Activated naive CD4-positive, alpha-beta T cell (primary cell): ENCODE results near the gene ICOS.
"Not testable (repeated sequence)": the region's sequence is repeated elsewhere in the genome, so short reads cannot be mapped to it uniquely, and the experiment has no call there.

Source experiments
- DNase-seq, 4 experiments: peaks; one replicate each; lab custom pipeline; 2025; lab: John Stamatoyannopoulos, UW

The ICOS gene

DNA sequence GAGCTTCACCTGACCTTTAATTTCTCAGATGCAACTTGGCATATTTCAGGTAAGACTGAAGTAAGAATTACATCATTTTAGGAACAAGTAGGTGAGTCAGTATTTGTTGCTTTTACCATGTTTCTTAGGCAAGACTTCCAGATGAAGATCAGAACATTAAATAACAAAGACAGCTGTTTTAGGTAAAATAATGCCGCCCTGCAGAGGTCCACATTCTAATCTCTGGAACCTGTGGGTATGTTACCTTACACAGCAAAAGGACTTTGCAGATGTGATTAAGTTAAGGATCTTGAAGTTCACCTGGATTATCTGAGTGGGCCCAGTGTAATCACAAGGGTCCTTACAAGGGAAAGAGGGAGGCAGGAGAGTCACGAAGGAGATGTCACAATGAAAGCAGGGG is 39.3 kb downstream of the ICOS start:
- DNase-seq = no peak

DNA sequence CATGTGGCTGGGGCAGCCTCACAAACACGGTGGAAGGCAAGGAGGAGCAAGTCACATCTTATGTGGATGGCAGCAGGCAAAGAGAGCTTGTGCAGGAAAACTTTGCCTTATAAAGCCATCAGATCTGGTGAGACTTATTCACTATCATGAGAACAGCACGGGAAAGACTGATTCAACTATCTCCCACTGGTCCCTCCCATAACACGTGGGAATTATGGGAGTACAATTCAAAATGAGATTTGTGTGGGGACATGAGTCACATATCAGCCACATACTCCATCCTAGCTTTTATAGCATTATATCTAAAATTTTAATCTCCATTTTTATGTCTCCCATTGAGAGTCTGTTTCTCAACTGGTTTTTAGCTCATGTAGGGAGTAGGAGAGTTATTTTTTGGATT is 45.7 kb downstream of the ICOS start:
- no peak for DNase-seq

DNA sequence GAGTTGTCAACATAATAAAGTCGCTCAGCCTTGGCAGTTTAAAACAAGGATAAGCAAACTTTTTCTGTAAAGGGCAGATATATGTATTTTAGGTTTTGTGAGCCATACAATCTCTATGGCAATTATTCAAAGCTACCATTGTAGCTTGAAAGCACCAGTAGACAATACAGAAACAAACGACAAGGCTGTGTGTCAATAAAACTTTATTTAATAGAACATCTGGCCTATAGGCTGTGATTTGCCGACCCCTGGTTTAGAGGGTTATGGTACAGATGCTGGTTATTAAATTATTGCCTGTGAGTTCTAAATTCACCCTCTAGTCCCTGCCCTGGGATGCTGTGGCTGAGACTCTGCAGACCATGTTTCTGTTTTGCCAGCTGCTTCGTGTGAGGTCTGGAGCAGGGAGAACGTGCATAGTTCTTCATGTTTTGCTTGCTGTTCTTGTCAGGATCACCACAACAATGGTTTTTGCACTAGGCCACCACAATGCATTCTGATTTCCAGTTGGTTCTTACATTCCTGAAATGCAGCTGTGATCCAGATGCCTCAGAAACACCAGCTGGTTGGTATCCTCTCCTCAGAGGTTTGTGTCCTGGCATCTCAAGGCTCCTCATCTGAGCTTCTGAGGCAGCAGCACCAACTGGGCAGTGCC is 46.6 kb downstream of the ICOS start:
- DNase-seq = no peak

DNA sequence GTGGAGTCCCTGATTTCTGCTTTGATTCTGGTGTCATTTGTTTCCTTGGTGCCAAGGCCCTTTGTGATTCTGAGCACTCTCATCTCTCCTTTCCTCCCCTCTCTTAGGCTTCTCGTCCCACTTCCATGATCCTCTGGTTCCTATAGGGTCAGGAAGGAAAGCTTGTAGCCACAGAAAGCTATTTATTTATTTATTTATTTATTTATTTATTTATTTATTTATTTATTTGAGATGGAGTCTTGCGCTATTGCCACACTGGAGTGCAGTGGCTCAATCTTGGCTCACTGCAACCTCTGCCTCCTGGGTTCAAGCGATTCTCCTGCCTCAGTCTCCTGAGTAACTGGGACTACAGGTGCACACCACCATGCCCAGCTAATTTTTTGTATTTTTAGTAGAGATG is 49.4 kb downstream of the ICOS start:
- DNase-seq = not testable (repeated sequence)

DNA sequence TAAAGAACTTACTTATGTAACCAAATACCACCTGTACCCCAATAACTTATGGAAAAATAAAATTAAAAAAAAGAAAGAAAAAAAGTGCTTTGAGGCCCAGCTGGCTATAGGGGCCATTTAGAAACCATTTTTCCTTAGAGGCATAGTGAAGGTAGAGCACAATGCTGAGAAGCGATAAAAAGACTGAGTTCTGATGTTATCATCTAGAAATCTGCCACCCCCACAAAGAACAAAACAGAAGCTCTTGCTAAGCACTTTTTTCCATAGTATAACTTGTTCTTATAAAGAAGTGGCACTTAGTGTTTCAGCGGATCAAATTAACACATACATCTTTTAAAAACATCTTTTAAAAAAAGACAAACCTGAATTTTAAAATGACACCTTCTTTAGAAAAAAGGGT is 51.4 kb downstream of the ICOS start:
- no peak for DNase-seq

DNA sequence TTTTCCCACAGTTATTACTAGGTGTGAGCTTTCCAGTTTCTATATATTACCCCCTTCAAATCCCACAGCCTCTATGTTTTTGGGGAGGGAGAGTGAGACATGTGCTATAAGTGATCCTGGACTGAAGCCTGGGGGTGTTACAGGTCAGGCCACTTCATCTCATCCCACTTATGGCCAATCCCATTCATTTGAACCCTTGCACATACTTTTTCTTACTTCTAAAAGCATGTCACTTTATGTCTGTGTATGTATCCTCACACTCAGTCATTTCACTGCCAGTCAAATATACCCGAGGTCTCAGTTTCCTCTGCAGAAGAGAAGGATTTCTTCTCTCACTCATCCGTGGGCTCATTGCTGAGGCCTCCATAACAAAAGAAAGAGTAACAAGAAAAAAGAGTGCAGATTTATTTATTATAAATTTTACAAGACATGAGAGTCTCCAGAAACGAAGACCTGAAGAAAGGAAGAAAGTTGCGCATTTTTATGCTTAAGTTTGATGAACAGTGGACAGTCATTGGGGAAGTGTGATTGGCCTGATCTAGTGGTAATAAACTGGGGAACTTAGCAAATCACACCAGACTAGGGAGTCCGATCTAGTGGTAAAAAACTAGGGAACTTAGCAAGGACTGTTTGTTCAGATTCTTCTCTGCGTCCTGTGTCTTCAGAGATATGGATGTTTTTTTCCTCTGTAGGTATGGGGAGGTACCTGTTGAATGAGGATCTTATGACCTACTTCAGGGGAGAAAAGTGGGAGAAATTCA is 52.1 kb downstream of the ICOS start:
- DNase-seq = no peak

DNA sequence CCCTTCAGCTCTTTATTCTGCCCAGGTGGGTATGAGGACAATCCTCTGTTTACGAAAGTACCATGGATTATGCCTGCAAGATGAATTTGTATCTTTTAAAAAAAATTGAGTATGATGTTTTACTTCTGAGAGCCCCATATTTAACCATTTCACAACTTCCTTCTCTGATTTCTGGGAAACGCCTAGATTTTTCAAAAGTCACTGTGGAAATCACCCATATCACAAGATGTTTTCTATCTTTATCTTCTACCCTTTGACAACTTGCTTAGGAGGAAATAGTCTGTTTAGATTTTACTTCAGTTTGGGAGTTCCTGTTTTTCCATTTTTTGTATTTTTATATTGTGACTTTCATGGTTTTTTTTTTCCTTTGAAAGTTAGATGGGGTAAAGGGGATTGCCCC is 53.0 kb downstream of the ICOS start:
- DNase-seq = no peak

DNA sequence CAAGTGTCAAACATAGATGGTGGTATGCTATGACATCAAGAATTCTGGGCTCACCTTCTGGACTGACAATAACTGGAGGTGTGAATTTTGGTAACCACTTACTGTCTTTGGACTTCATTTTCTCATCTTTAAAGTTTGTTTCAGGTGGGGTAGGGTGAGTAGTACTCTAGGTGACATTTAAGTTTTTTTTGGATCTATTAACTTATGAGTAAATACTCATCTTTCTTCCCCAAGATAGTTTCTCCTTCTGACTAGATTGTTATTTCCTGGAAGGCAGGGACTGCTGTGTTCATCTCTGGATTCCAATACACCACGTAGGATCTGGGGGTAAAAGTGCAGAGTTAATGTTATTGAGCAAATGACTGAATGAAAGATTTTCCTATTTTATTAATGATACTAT is 55.9 kb downstream of the ICOS start:
- DNase-seq = no peak

DNA sequence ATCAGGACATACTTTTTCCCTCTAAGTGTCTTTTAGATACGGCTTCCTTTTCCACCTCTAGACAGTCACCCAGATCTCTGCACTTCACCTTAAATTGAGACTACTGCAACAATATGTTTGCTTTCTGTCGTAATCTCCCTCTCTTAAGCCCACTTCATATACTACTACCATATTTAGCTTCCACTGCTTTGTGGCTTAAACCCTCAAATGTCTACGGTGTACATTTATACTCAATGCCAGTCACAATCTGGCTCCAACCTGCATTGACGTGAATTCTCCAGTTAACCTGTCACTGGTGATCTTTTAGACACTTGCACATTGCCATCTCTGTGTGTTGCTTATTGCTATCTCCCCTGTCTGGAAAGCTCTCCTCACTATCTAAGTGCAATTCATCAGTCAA is 56.4 kb downstream of the ICOS start:
- DNase-seq = no peak

DNA sequence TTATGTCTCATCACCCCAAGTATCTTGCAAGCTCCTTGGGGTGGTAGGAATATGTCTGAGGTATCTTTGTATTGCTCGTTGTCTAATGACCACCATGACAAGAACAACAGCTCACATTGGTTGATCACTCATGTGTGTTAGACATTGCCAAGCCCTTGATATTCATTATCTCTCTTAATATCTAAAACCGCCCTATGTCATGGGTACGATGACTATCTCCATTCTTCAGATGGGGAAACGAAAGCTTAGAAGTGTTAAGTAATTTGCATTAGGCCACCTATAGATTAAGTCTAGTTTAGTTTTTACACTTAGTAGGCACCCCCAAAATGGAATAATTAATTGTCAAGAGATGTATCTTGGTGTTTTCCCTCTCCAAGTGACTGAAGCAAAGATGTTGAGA is 57.0 kb downstream of the ICOS start:
- DNase-seq = no peak

DNA sequence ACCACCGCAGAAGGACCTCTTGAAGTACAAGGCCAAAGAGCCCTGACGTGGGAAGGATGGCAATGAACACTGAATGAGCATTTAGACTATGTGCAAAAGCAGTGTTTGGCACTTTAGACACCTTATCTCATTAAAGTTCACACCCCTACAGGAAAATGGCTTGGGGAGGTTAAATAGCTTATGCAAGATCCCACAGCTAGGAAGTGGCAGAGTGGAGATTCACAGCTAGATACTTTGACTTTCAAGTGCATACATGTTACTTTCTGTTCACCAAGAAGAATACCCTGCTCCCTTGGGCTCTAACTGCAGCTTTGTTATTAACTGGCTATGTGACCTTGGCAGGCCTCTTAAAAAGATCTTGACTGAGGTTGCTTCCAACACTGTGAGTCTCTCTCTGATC is 58.2 kb downstream of the ICOS start:
- no peak for DNase-seq

DNA sequence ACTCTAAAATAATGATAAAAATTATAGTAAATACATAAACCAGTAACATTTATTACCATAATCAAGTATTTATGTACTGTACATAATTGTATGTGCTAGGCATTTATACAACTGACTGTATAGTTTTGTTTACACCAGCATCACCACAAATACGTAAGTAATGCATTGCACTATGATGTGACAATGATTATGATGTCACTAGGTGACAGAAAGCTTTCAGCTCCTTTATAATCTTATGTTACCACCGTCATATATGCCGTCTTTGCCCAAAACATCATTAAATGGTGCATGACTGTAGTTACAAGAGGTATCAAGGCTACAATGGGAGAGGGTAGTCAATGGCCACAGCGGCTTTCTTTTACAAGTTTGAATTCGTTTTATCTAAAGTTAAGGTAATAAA is 60.1 kb downstream of the ICOS start:
- DNase-seq = no peak

DNA sequence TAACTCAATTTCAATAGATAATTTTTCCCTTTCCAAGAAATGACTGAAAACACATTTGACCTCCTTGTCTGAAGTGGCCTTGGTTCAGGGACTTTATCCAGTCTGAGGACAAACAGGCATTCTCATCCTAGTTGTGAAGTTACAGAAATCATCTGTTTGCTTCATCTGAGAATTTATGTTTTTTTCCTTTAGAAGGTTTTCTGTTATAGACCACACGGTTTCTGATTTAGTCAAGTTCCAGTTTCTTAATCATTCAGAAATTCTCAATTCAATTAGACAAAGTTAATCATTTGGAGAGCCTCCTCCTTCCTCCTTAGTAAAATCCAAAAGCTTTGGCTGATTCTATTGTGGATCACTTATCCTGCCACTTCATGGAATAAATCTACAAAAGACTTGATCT is 60.9 kb downstream of the ICOS start:
- DNase-seq = no peak

DNA sequence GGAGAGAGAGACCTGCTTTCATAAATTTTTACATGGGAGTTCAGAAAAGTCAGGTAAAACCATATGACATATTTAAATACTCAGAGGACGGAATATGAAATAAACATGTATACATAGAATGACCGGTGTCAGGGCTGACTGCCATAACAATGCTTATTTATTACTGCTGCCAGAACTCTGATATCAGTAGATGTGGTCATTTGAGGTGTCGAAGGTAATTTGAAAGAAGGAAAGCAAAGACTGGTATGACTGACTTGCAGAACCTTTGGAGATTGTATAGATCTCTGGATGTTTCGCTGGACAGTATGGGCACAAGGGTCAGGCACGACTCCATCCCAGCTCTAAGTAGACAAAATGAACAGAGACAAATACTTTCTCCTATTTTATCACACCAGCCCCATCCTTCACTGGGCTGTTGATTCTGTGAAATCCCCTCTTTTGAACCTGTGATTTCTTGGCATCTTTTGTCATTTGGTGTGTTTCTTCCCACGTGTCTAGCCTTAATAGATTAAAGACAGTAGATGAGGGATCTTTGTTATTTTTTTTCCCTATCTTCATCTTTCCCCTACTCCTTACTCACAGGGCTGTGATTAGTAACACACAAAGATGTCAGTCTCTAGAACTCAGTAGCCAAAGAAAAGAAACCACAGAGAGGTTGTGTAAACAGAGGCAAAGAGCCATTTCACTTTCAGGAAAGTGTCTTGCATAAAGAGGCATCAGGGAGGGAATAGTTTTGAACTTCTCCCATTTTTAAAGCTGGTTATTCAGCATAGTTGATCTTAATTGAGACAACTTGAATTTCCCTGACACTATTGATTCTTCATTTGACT is 61.6 kb downstream of the ICOS start:
- DNase-seq = no peak

DNA sequence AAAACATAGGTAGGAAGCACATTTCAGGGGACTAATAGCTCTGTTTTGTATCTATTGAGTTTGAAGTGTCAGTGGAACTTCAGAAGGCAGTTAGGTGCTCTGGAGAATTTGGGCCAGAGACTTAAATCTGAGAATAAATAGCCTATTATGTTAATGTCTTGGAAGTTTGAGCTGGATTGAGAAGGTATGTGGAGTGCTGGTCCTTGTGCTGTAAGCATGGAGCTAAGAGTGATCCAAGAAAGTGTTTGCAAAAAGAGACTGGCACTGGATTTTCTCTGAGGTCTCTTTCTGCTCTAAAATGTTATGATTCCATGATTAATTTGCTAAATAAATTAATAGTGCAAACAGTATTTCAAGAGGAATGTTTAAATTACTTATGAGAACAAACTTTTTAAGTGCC is 63.3 kb downstream of the ICOS start:
- no peak for DNase-seq

DNA sequence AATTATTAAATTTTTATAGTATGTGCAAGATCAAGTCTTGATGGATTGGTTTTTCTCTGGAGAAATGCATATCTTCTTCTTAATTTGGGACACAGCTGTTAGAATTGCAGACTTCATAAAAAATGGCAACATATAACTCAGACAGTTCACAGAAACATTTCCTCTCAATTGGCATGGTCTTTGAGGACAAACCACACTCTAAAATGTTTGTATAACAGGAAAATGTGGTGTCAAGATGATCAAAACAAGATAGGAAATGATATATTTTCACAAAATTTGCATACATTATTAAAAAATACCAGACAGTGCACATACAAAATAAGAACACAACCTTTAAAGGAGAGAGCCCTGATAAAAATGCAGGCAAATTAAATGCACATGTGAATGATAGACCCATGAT is 63.9 kb downstream of the ICOS start:
- no peak for DNase-seq

DNA sequence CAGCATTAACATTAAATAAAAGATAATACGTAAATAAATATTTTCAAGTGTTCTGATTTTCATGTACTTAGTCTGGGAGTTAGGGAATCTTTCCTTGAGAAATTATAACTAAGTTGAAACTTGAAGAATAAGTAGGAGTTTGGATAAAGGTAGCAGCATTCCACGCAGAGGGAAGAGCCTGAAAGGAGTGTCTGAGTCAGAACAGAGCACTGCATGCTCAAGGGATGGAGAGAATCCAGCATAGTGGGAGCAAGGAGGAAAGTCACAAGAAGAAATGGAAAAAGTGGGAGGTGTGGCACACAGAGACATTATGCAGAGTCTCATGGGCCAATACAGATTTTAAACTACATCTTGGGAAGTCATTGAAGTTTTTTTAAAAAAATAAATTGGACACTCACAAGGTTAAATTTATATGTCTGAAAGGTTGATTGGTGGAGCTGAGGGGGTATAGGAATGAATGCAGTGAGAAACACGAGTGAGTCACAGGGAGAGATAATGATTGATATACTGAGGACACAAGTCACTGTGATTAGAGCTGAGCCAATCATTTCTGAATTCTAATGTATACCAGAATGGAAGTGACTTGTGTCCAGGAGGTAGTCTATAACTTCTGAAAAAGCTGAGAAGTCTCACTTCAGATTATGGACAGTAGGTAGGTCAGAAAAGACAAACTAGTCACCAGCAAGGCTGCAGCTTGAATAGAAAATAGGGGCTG is 66.9 kb downstream of the ICOS start:
- DNase-seq = no peak

DNA sequence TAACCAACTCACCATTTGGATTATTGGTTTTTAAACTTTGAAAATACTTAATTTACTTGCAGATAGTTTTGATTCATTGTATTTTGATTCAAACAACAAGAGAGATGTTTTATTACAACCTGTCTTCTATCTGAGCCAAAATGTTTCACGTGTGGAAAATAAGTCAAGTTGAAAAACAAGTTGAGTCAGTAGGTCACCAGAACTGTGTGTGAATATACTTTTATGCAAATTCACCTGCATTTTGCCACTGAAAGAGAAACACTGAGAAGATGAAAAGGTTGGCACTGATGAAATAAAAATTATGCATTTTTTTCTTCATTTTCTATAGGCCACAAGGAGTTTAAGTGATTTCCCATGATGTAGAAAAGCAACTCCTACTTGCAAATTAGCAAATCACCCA is 68.3 kb downstream of the ICOS start:
- DNase-seq = no peak

DNA sequence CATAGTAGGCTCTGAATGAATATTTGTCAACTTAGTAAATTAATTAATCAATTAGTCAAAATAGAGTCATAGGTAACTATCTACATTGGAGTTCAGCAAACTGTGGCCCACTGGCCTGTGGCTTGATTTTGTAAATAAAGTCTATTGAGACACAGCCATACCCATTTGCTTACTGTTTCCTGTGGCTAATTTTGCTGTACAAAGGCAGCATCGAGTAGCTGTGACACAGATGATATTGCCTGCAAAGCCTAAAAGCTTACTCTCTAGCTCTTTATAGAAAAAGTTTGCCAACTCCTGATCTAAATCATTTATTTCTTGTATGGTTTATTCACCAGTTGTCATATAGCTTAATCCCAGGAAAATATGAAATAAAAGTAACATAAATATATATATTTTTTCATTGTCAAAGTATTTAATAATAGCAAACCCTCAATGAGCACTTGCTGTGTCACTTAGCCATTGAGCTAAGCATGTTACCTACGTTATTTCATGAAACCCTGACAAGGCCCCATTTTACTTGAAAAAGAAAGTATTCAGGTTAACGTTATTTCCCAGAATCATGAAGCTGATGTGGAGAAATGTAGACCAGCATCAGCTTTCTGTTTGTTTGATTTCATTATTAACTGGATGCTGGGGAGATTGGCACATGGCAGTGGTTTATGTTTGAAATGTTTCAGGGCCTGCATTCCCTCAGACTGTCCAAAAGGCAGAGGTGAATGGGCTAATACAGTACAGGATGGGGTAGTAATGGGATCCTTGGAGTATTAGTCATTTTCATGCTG is 69.6 kb downstream of the ICOS start:
- DNase-seq = no peak

DNA sequence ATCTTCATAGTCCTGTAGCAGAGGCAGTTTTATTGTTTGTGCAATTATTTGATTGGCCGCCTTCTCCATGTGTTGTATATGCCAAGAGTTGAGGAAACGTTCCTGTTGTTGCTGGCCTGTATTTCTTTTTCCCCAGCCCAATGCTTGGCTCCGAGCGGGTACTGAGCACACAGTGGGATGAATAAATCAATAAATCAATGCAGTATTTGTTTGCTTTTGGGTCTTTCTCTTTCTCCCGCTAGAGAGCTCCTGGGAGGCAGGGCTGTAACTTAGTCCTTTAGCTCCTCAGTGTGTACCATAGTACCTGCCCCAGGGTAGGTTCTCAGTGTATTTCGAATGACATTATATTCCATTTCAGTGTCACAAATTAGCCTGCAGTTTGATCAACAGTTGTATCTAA is 71.8 kb downstream of the ICOS start:
- no peak for DNase-seq
